ENCODE data around the gene MAP7. TPM values are rescaled to one million over a fixed set of nuclear protein-coding genes. Genes with fewer than 3 reads are reported as not detected.

The MAP7 gene
- total RNA-seq, 1 experiment from 2014 or later = 33.7 TPM

- Histone ChIP-seq H3F3A (ENCODE audit: insufficient read depth, low read depth) (peaks cover 8% of the 10 kb centered on the region; the same call in 1 of the 2 replicates), H2AFZ (peak overlapping the region; percentile 88), H3K27ac (peak overlapping the region; percentile 10), H3K36me3 (ENCODE audit: low read depth) (no peaks in the 10 kb centered on the region), H3K4me1 (replicated peaks; ENCODE audit: insufficient read depth) (peaks cover 28% of the 10 kb centered on the region), H3K79me2 (ENCODE audit: low read depth) (peaks cover 38% of the 10 kb centered on the region), H4K20me1 (ENCODE audit: insufficient read depth) (peaks cover 10% of the 10 kb centered on the region), H3K27me3 (ENCODE audit: insufficient read depth, low read depth) (no peaks in the 10 kb centered on the region), H3K4me2 (peak overlapping the region; percentile 77), H3K9me3 (ENCODE audit: insufficient read depth, low read depth) (no peaks in the 10 kb centered on the region), H3K9me2 (ENCODE audit: insufficient read depth) (no peaks in the 10 kb centered on the region), H3K4me3 (peak overlapping the region; percentile 85)
- TF ChIP-seq CTCF (conservative IDR thresholded peaks at IDR 0.05) = no peak
- no peak for TF ChIP-seq EZH2 (IDR thresholded peaks at IDR 0.05; ENCODE audit: low read depth)
- DNase-seq = no peak
- intact Hi-C loops (cut with micrococcal nuclease; ENCODE audit: unreplicated experiment) = loop anchor here (2.0 to 5.0 kb wide), 3 partner anchors 262 to 1044 kb away; partner anchors contain the start of genes BCLAF1 and MTFR2
- CTCF ChIA-PET = interaction anchor here (0.6 to 1.5 kb wide), 7 partner anchors 90 to 1016 kb away, joined by 3 to 4 read pairs (median 4); partner anchors contain the start of gene MAP3K5
- POLR2A ChIA-PET (ENCODE audit: unreplicated experiment) = interaction anchor here (1.2 to 1.7 kb wide), 2 partner anchors 241 to 261 kb away, joined by 4 read pairs; partner anchors contain the start of genes BCLAF1 and MAP3K5
- TSS peak; percentile 63 for BruUV-seq (replicated peaks)
Observed at GRCh38 chr6:136551103-136551502, 881 bp upstream of the MAP7 start.

- peak overlapping the region; percentile 85 for H3K4me3 ChIP-seq
- peaks cover 8% of the 10 kb centered on the region; the same call in 1 of the 2 replicates for H3F3A ChIP-seq (ENCODE audit: insufficient read depth, low read depth)
- ChIA-PET POLR2A (ENCODE audit: unreplicated experiment) (interaction anchor here (0.6 to 1.7 kb wide), 4 partner anchors 60 to 268 kb away, joined by 3 to 4 read pairs (median 4); partner anchors contain the start of genes BCLAF1 and MAP3K5), CTCF (interaction anchor here (0.6 kb wide), 1 partner anchor 239 kb away, joined by 13 read pairs; no protein-coding TSS in a partner anchor)
- H4K20me1 ChIP-seq (ENCODE audit: insufficient read depth) = peaks cover 10% of the 10 kb centered on the region
- no peaks in the 10 kb centered on the region for H3K9me2 ChIP-seq (ENCODE audit: insufficient read depth)
- DNase-seq = no peak
- peak overlapping the region; percentile 91 for H2AFZ ChIP-seq
- H3K36me3 ChIP-seq (ENCODE audit: low read depth) = no peaks in the 10 kb centered on the region
- intact Hi-C loops (cut with micrococcal nuclease; ENCODE audit: unreplicated experiment) = loop anchor here (1.0 to 5.0 kb wide), 4 partner anchors 233 to 1043 kb away; partner anchors contain the start of genes BCLAF1 and MTFR2
- H3K4me1 ChIP-seq (replicated peaks; ENCODE audit: insufficient read depth) = peaks cover 28% of the 10 kb centered on the region
- H3K9me3 ChIP-seq (ENCODE audit: insufficient read depth, low read depth) = no peaks in the 10 kb centered on the region
- no peaks in the 10 kb centered on the region for H3K27me3 ChIP-seq (ENCODE audit: insufficient read depth, low read depth)
- peak overlapping the region; percentile 84 for H3K4me2 ChIP-seq
- H3K27ac ChIP-seq = peak overlapping the region; percentile 49
- TF ChIP-seq EZH2 (IDR thresholded peaks at IDR 0.05; ENCODE audit: low read depth) (no peak), CTCF (conservative IDR thresholded peaks at IDR 0.05) (no peak)
- peaks cover 47% of the 10 kb centered on the region for H3K79me2 ChIP-seq (ENCODE audit: low read depth)
- BruUV-seq (replicated peaks) = no TSS peak
Observed at GRCh38 chr6:136550045-136550329, 235 bp downstream of the MAP7 start.

- Histone ChIP-seq H2AFZ (peak overlapping the region; percentile 91), H3K9me2 (ENCODE audit: insufficient read depth) (no peaks in the 10 kb centered on the region), H3K27me3 (ENCODE audit: insufficient read depth, low read depth) (no peaks in the 10 kb centered on the region), H3K79me2 (ENCODE audit: low read depth) (peaks cover 52% of the 10 kb centered on the region), H3F3A (ENCODE audit: insufficient read depth, low read depth) (peaks cover 8% of the 10 kb centered on the region; the same call in 1 of the 2 replicates), H3K4me3 (peak overlapping the region; percentile 85), H3K4me2 (peak overlapping the region; percentile 84), H3K9me3 (ENCODE audit: insufficient read depth, low read depth) (no peaks in the 10 kb centered on the region), H3K36me3 (ENCODE audit: low read depth) (no peaks in the 10 kb centered on the region), H3K27ac (peak overlapping the region; percentile 49), H3K4me1 (replicated peaks; ENCODE audit: insufficient read depth) (peaks cover 28% of the 10 kb centered on the region), H4K20me1 (ENCODE audit: insufficient read depth) (peaks cover 12% of the 10 kb centered on the region)
- TF ChIP-seq CTCF (conservative IDR thresholded peaks at IDR 0.05) (no peak), EZH2 (IDR thresholded peaks at IDR 0.05; ENCODE audit: low read depth) (no peak)
- CTCF ChIA-PET = interaction anchor here (0.6 kb wide), 1 partner anchor 240 kb away, joined by 13 read pairs; no protein-coding TSS in a partner anchor
- POLR2A ChIA-PET (ENCODE audit: unreplicated experiment) = interaction anchor here (0.6 to 1.2 kb wide), 3 partner anchors 61 to 268 kb away, joined by 3 to 4 read pairs (median 4); partner anchors contain the start of gene MAP3K5
- intact Hi-C loops (cut with micrococcal nuclease; ENCODE audit: unreplicated experiment) = loop anchor here (1.0 to 10.0 kb wide), 5 partner anchors 175 to 1042 kb away; partner anchors contain the start of genes BCLAF1 and MTFR2
- BruUV-seq (replicated peaks) = no TSS peak
- DNase-seq = peak; percentile 36 to 58
Observed at GRCh38 chr6:136549300-136550044, 750 bp downstream of the MAP7 start.

Measured in PC-9 (cell line).